ENCODE results near the gene MSS51. TPM values are rescaled to one million over a fixed set of nuclear protein-coding genes. Genes with fewer than 3 reads are reported as not detected.

Gene MSS51
- total RNA-seq (2014; rRNA removed) (3.2 and 3.5 TPM in 2 replicates), Bru-seq, nascent RNA (percentile 87 among the genes with signal in this experiment), BruChase-seq, experiment 1, labeled RNA remaining after a 6-hour chase (percentile 90 among the genes with signal in this experiment), BruChase-seq, experiment 2, labeled RNA remaining after a 2-hour chase (percentile 95 among the genes with signal in this experiment)
- long read RNA-seq, partial matches to known transcripts = 0 of 1 reads
- long read RNA-seq, other reads (novel, unspliced or antisense) = 1 of 1 reads

DNA sequence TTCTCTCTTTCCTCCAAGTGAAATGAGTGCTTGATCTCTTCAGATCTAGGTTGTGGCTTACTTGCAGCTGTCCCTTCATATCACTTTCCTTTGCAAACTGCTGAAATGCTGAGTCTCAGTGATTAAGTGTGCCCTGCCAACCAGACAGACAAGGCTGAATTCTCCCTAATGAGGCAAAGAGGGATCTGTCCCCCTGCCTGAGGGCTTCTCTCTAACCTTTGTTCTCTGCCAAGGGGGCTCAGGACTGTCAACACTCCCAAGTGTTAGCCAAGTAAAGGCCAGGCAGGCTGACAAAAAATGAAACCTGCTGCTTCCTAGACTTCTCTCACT, at the start of gene MSS51:
Gene MSS51 (minus strand): TSS at position 24 of the 330 bp plus-strand sequence. CDS start 5,277 bp downstream, outside the sequence.
- Histone ChIP-seq H3K27ac (ENCODE audit: low read length) (no peak within 1 kb of the TSS), H3K36me3 (ENCODE audit: low read depth, low read length) (peaks cover 8% of the 10 kb centered on the region; the same call in 1 of the 2 replicates), H3K9me2 (replicated peaks; ENCODE audit: low read length) (no peaks in the 10 kb centered on the region), H3K4me3 (ENCODE audit: low read length) (no peak within 1 kb of the TSS), H4K20me1 (ENCODE audit: low read length) (no peaks in the 10 kb centered on the region), H3K79me2 (ENCODE audit: low read length) (no peaks in the 10 kb centered on the region), H2AFZ (ENCODE audit: low read length) (no peak within 1 kb of the TSS), H3K9ac (ENCODE audit: low read length) (no peak within 1 kb of the TSS), H3K9me3 (ENCODE audit: low read length) (no peaks in the 10 kb centered on the region), H3K4me1 (ENCODE audit: insufficient read depth, low read length) (no peaks in the 10 kb centered on the region), H3K27me3 (ENCODE audit: low read length) (no peaks in the 10 kb centered on the region), H3K4me2 (ENCODE audit: low read length) (no peak within 1 kb of the TSS), H3F3A (ENCODE audit: low read length, unreplicated experiment) (no peaks in the 10 kb centered on the region)
- TF ChIP-seq, protein P1, sequence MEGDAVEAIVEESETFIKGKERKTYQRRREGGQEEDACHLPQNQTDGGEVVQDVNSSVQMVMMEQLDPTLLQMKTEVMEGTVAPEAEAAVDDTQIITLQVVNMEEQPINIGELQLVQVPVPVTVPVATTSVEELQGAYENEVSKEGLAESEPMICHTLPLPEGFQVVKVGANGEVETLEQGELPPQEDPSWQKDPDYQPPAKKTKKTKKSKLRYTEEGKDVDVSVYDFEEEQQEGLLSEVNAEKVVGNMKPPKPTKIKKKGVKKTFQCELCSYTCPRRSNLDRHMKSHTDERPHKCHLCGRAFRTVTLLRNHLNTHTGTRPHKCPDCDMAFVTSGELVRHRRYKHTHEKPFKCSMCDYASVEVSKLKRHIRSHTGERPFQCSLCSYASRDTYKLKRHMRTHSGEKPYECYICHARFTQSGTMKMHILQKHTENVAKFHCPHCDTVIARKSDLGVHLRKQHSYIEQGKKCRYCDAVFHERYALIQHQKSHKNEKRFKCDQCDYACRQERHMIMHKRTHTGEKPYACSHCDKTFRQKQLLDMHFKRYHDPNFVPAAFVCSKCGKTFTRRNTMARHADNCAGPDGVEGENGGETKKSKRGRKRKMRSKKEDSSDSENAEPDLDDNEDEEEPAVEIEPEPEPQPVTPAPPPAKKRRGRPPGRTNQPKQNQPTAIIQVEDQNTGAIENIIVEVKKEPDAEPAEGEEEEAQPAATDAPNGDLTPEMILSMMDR (conservative IDR thresholded peaks at IDR 0.05; ENCODE audit: low read depth, low read length) = no peak
- TF ChIP-seq EZH2phosphoT487 (IDR thresholded peaks at IDR 0.05; ENCODE audit: borderline replicate concordance, low read length) = no peak
- TF ChIP-seq EZH2 (IDR thresholded peaks at IDR 0.05; ENCODE audit: low read length, unreplicated experiment) = no peak
- ATAC-seq (peak; percentile 25), DNase-seq (no peak)
- CTCF ChIA-PET = no interaction called here
- POLR2A ChIA-PET (ENCODE audit: unreplicated experiment) = no interaction called here
- intact Hi-C loops (cut with micrococcal nuclease) = no loop called here
- BruUV-seq (replicated peaks) = no TSS peak

DNA sequence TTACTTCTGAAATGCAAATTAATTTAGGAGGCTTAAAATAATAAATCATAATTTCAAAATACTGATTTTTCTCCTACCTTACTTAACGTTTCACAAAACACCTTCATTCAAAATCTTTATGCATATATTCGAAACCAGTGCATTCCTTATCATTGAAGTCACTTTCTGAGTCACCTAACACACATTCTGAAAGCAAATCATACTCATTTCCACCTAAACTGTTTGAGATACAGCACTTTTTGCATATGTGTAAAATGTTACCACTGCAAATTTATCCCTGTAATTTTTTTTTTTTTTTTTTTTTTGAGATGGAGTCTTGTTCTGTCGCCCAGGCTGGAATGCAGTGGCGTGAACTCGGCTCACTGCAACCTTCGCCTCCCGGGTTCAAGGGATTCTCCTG, 46.8 kb upstream of the MSS51 start:
- ATAC-seq (peak; percentile 89), DNase-seq (peak; percentile 98)
- Histone ChIP-seq H3K9me3 (ENCODE audit: low read length) (no peaks in the 10 kb centered on the region), H4K20me1 (ENCODE audit: low read length) (no peaks in the 10 kb centered on the region), H3K27ac (ENCODE audit: low read length) (no peak overlapping the region), H3K9me2 (replicated peaks; ENCODE audit: low read length) (no peaks in the 10 kb centered on the region), H3K36me3 (ENCODE audit: low read depth, low read length) (peaks cover 35% of the 10 kb centered on the region), H3K79me2 (ENCODE audit: low read length) (peaks cover 23% of the 10 kb centered on the region), H3K9ac (ENCODE audit: low read length) (no peak overlapping the region), H3F3A (ENCODE audit: low read length, unreplicated experiment) (no peaks in the 10 kb centered on the region), H3K4me1 (ENCODE audit: insufficient read depth, low read length) (peaks cover 19% of the 10 kb centered on the region), H3K4me2 (ENCODE audit: low read length) (peak overlapping the region; percentile 27), H2AFZ (ENCODE audit: low read length) (no peak overlapping the region), H3K4me3 (ENCODE audit: low read length) (peak overlapping the region; percentile 0; the same call in 1 of the 2 replicates), H3K27me3 (ENCODE audit: low read length) (no peaks in the 10 kb centered on the region)
- intact Hi-C loops (cut with micrococcal nuclease) = loop anchor here (1.0 kb wide), 2 partner anchors 15 to 41 kb away; no protein-coding TSS in a partner anchor
- BruUV-seq (replicated peaks) = no TSS peak
- ChIA-PET POLR2A (ENCODE audit: unreplicated experiment) (interaction anchor here (1.1 kb wide), 1 partner anchor 16 kb away, joined by 8 read pairs; the partner anchor contains the start of gene PPP3CB), CTCF (no interaction called here)
- TF ChIP-seq EZH2phosphoT487 (IDR thresholded peaks at IDR 0.05; ENCODE audit: borderline replicate concordance, low read length) = no peak
- TF ChIP-seq, protein P1 (conservative IDR thresholded peaks at IDR 0.05; ENCODE audit: low read depth, low read length) = no peak
- no peak for TF ChIP-seq EZH2 (IDR thresholded peaks at IDR 0.05; ENCODE audit: low read length, unreplicated experiment)

DNA sequence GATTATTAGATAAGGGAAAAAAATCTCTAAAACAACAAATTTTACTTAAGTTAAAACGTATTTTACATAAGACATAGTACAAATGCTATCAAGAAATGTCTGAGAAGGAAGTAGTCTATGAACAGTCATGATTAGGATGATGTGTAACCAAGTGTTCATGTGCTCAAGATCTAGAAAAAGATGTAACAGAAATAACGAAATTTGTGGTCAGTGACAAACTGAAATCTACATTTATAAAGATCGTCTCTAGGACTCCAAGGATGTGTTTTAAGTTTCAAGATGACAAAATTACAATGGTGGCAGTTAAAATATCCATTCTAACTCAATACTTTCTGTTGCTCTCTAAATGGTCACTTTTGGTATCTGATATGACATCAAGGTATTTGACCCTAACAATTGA, 45.3 kb upstream of the MSS51 start:
- no peak for TF ChIP-seq EZH2 (IDR thresholded peaks at IDR 0.05; ENCODE audit: low read length, unreplicated experiment)
- no peak for TF ChIP-seq EZH2phosphoT487 (IDR thresholded peaks at IDR 0.05; ENCODE audit: borderline replicate concordance, low read length)
- TF ChIP-seq, protein P1 (conservative IDR thresholded peaks at IDR 0.05; ENCODE audit: low read depth, low read length) = no peak
- no peak overlapping the region for H3K4me3 ChIP-seq (ENCODE audit: low read length)
- H3K4me2 ChIP-seq (ENCODE audit: low read length) = no peak overlapping the region
- peaks cover 19% of the 10 kb centered on the region for H3K4me1 ChIP-seq (ENCODE audit: insufficient read depth, low read length)
- H3K36me3 ChIP-seq (ENCODE audit: low read depth, low read length) = peaks cover 40% of the 10 kb centered on the region
- H3K9me3 ChIP-seq (ENCODE audit: low read length) = no peaks in the 10 kb centered on the region
- H3F3A ChIP-seq (ENCODE audit: low read length, unreplicated experiment) = no peaks in the 10 kb centered on the region
- DNase-seq = no peak
- no peak overlapping the region for H3K9ac ChIP-seq (ENCODE audit: low read length)
- ChIA-PET CTCF (interaction anchor here (0.6 to 1.1 kb wide), 3 partner anchors 10 to 644 kb away, joined by 3 to 5 read pairs (median 3); no protein-coding TSS in a partner anchor), POLR2A (ENCODE audit: unreplicated experiment) (no interaction called here)
- no peak overlapping the region for H2AFZ ChIP-seq (ENCODE audit: low read length)
- no peak overlapping the region for H3K27ac ChIP-seq (ENCODE audit: low read length)
- peaks cover 16% of the 10 kb centered on the region for H3K79me2 ChIP-seq (ENCODE audit: low read length)
- H4K20me1 ChIP-seq (ENCODE audit: low read length) = no peaks in the 10 kb centered on the region
- intact Hi-C loops (cut with micrococcal nuclease) = loop anchor here (1.0 kb wide), 1 partner anchor 729 kb away; no protein-coding TSS in a partner anchor
- H3K27me3 ChIP-seq (ENCODE audit: low read length) = no peaks in the 10 kb centered on the region
- no peaks in the 10 kb centered on the region for H3K9me2 ChIP-seq (replicated peaks; ENCODE audit: low read length)
- ATAC-seq = no peak
- no TSS peak for BruUV-seq (replicated peaks)

Data from PC-3 (cell line).